OCI-LY7 (cell line): ENCODE measurements around the gene ARL8B. TPM values are rescaled to one million over a fixed set of nuclear protein-coding genes. Genes with fewer than 3 reads are reported as not detected.

ENCODE experiments used
- BruUV-seq: library from RNA; stranded (reverse); fragments of 400-500 nt; replicated peaks from 2 replicates; lab custom pipeline; 2021; lab: Mats Ljungman, UMichigan
- CTCF ChIA-PET: fragments of 300-600 bp; sonication (Branson Sonifier 250); formaldehyde crosslinking; loops from one replicate; lab custom pipeline; 2022; ENCODE audit warnings: antibody characterized with exemption; ENCODE audit not compliant: unreplicated experiment; lab: Charles Lee
- POLR2A ChIA-PET: fragments of 300-600 bp; sonication (Branson Sonifier 250); formaldehyde crosslinking; loops from one replicate; lab custom pipeline; 2022; ENCODE audit warnings: antibody characterized with exemption; lab: Charles Lee
- DNase-seq: peaks from one replicate; pipeline ENCODE4 v3.0.0-alpha.2; 2015; ENCODE audit warnings: low spot score
- H2AFZ ChIP-seq: fragments of 200-600 bp; sonication (generic), shearing (Covaris generic); 2 replicates; pipeline ENCODE4 v1.6.1; 2014; ENCODE audit warnings: mild to moderate bottlenecking, antibody characterized with exemption, low read length, moderate library complexity
- H3K27ac ChIP-seq: fragments of 200-600 bp; sonication (generic); 2 replicates; pipeline ENCODE4 v1.5.1; 2014; ENCODE audit warnings: mixed run types, low read depth, mild to moderate bottlenecking, moderate library complexity, low read length, inconsistent platforms; ENCODE audit not compliant: poor library complexity, severe bottlenecking
- H3K36me3 ChIP-seq: fragments of 200-600 bp; sonication (generic); 2 replicates; pipeline ENCODE4 v1.6.1; 2014; ENCODE audit warnings: mild to moderate bottlenecking, antibody characterized with exemption, low read length, moderate library complexity, mixed read lengths; ENCODE audit not compliant: insufficient read depth
- H3K4me1 ChIP-seq: fragments of 200-600 bp; sonication (generic); 2 replicates; pipeline ENCODE4 v1.5.1; 2014; ENCODE audit warnings: mild to moderate bottlenecking, low read length; ENCODE audit not compliant: insufficient read depth, poor library complexity, severe bottlenecking
- H3K4me2 ChIP-seq: fragments of 200-600 bp; sonication (generic); 2 replicates; pipeline ENCODE4 v1.6.1; 2014; ENCODE audit warnings: mild to moderate bottlenecking, low read length
- H3K4me3 ChIP-seq: fragments of 200-600 bp; sonication (generic); 2 replicates; pipeline ENCODE4 v1.5.1; 2014; ENCODE audit warnings: mild to moderate bottlenecking, low read depth, low read length; ENCODE audit not compliant: poor library complexity, severe bottlenecking
- H3K79me2 ChIP-seq: fragments of 200-600 bp; sonication (generic); 2 replicates; pipeline ENCODE4 v1.6.1; 2016; ENCODE audit warnings: low read depth, mild to moderate bottlenecking, low read length, moderate library complexity, mixed read lengths; ENCODE audit not compliant: insufficient read depth
- H3K9me2 ChIP-seq: fragments of 200-600 bp; sonication (generic); 2 replicates; pipeline ENCODE4 v1.6.1; 2016; ENCODE audit warnings: mild to moderate bottlenecking, low read length, mixed read lengths; ENCODE audit not compliant: insufficient read depth
- H3K9me3 ChIP-seq: fragments of 200-600 bp; sonication (generic); 2 replicates; pipeline ENCODE4 v1.6.1; 2014; ENCODE audit warnings: mild to moderate bottlenecking, mixed run types, low read length, mixed read lengths
- H4K20me1 ChIP-seq: fragments of 200-600 bp; sonication (generic); 2 replicates; pipeline ENCODE4 v1.6.1; 2014; ENCODE audit warnings: mild to moderate bottlenecking, antibody characterized with exemption, low read length, moderate library complexity, mixed read lengths; ENCODE audit not compliant: insufficient read depth
- EZH2phosphoT487 ChIP-seq: fragments of 200-600 bp; sonication (generic); IDR thresholded peaks from 2 replicates; pipeline ENCODE4 v1.6.1; 2018; ENCODE audit warnings: low read depth, borderline replicate concordance, mild to moderate bottlenecking, mixed run types, antibody characterized with exemption, low read length, moderate library complexity, mixed read lengths
- intact Hi-C: fragments of 100-400 bp; cut with micrococcal nuclease; formaldehyde crosslinking; loops from one replicate; pipeline ENCODE4 v1.10.0; 2022; ENCODE audit not compliant: unreplicated experiment
- total RNA-seq, 2 experiments: library from RNA; depleted of rRNA in 1 of 2; stranded (reverse); fragments of >200 nt in 1 of 2; shearing (Covaris generic) in 1 of 2; gene quantifications; 2 replicates each; pipeline ENCODE4 v1.2.3, GENCODE V29; 2014 to 2022
- TF ChIP-seq, protein P1 (sequence below): fragments of 200-600 bp; sonication (generic); conservative IDR thresholded peaks from 2 replicates; pipeline ENCODE4 v1.5.1; 2014; ENCODE audit warnings: mild to moderate bottlenecking, antibody characterized with exemption, low read length, moderate library complexity, mixed read lengths

The ARL8B gene
- total RNA-seq, 2 experiments from 2014 or later: 27.1 to 60.4 TPM

DNA sequence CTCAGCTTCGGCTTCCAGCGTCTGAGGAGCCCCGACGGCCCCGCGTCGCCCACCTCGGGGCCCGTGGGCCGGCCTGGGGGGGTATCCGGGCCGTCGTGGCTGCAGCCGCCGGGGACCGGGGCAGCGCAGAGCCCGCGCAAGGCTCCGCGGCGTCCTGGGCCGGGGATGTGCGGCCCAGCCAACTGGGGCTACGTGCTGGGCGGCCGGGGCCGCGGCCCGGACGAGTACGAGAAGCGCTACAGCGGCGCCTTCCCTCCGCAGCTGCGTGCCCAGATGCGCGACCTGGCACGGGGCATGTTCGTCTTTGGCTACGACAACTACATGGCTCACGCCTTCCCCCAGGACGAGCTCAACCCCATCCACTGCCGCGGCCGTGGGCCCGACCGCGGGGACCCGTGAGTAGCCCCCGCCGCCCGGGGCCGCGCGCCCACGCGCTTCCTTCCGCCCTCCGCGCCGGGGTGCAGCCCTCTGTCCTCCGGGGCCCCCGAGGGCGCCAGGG is 65.9 kb downstream of the ARL8B start:
- Histone ChIP-seq H3K9me2 (no peaks in the 10 kb centered on the region), H3K4me3 (peak overlapping the region; percentile 98), H3K79me2 (peaks cover 83% of the 10 kb centered on the region), H3K9me3 (no peaks in the 10 kb centered on the region), H3K4me2 (peak overlapping the region; percentile 69), H3K36me3 (peaks cover 64% of the 10 kb centered on the region), H3K4me1 (peaks cover 53% of the 10 kb centered on the region), H2AFZ (no peak overlapping the region), H3K27ac (peak overlapping the region; percentile 99), H4K20me1 (peaks cover 18% of the 10 kb centered on the region; the same call in 1 of the 2 replicates)
- TF ChIP-seq, protein P1, sequence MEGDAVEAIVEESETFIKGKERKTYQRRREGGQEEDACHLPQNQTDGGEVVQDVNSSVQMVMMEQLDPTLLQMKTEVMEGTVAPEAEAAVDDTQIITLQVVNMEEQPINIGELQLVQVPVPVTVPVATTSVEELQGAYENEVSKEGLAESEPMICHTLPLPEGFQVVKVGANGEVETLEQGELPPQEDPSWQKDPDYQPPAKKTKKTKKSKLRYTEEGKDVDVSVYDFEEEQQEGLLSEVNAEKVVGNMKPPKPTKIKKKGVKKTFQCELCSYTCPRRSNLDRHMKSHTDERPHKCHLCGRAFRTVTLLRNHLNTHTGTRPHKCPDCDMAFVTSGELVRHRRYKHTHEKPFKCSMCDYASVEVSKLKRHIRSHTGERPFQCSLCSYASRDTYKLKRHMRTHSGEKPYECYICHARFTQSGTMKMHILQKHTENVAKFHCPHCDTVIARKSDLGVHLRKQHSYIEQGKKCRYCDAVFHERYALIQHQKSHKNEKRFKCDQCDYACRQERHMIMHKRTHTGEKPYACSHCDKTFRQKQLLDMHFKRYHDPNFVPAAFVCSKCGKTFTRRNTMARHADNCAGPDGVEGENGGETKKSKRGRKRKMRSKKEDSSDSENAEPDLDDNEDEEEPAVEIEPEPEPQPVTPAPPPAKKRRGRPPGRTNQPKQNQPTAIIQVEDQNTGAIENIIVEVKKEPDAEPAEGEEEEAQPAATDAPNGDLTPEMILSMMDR: no peak
- no peak for TF ChIP-seq EZH2phosphoT487
- no peak for DNase-seq
- ChIA-PET POLR2A (interaction anchor here (0.5 to 13.5 kb wide), 6 partner anchors 5 to 614 kb away, joined by 3 to 444 read pairs (median 18); partner anchors contain the start of gene EDEM1), CTCF (interaction anchor here (0.5 to 1.5 kb wide), 2 partner anchors 65 to 650 kb away, joined by 3 read pairs; partner anchors contain the start of gene ARL8B)
- no TSS peak for BruUV-seq
- intact Hi-C loops: loop anchor here (1.0 to 2.0 kb wide), 4 partner anchors 9 to 681 kb away; partner anchors contain the start of gene ARL8B

DNA sequence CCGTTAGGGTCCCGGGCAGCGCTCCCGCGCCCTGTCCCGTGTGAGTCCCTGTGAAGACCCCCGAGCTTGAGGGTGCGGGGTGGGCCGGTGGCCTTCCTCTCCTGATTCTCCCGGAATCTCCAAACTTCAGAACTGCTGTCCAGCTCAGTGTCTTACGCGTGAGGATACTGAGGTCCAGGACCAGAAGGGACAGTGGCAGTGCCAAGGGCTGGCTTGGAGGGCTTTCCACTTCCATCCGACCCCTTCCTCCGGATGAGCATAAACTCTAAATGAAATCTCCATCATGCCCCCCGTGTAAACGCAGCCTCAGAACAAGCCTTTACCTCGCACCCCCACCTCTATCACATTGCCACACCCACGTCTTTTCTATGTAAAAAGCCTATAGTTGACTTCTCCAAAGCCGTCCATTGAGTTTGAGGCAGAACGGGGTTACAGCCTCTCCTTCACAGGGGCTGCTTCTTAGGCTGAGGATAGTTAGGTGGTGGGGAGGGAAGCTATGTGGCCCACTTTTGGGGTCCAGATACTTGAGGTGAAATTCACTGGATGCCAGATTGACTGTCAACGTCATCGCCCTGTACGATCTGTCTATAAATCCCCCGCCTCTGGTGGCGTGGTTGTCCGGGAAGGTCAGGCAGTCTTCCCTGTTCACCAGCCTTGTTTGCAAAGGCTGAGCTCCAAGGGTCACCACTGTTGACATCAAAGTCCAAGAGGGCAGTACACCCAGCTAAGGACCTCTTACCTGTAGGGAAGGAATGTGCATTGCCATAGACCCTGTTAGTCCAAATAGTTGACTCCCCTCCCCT is 66.5 kb downstream of the ARL8B start:
- Histone ChIP-seq H3K4me3 (peak overlapping the region; percentile 98), H3K9me2 (no peaks in the 10 kb centered on the region), H4K20me1 (peaks cover 21% of the 10 kb centered on the region; the same call in 1 of the 2 replicates), H2AFZ (no peak overlapping the region), H3K4me1 (peaks cover 53% of the 10 kb centered on the region), H3K9me3 (no peaks in the 10 kb centered on the region), H3K36me3 (peaks cover 66% of the 10 kb centered on the region), H3K79me2 (peaks cover 83% of the 10 kb centered on the region), H3K4me2 (peak overlapping the region; percentile 69), H3K27ac (peak overlapping the region; percentile 99)
- intact Hi-C loops: no loop called here
- peak; percentile 71 for DNase-seq
- POLR2A ChIA-PET: interaction anchor here (0.5 to 13.5 kb wide), 8 partner anchors 5 to 615 kb away, joined by 3 to 444 read pairs (median 10); partner anchors contain the start of gene EDEM1
- CTCF ChIA-PET: interaction anchor here (0.5 kb wide), 1 partner anchor 651 kb away, joined by 3 read pairs; no protein-coding TSS in a partner anchor
- no peak for TF ChIP-seq EZH2phosphoT487
- TF ChIP-seq, protein P1: peak; percentile 25; the same call in 1 of the 2 replicates
- TSS peak; percentile 42 for BruUV-seq
